HepG2 (cell line): ENCODE results near the gene PIP5KL1. TPM values are rescaled to one million over a fixed set of nuclear protein-coding genes. Genes with fewer than 3 reads are reported as not detected.

Source experiments
- ATF5 ChIP-seq: sonication (generic); formaldehyde crosslinking; IDR thresholded peaks from 2 replicates; pipeline ENCODE4 v1.4.0; 2020; ENCODE audit warnings: mild to moderate bottlenecking, low read depth, missing genetic modification reagents
- ISL2 ChIP-seq: sonication (generic); formaldehyde crosslinking; IDR thresholded peaks from 2 replicates; pipeline ENCODE4 v1.5.0; 2020; ENCODE audit warnings: missing genetic modification reagents
- MTF1 ChIP-seq: sonication (generic); formaldehyde crosslinking; IDR thresholded peaks from 2 replicates; pipeline ENCODE4 v1.5.0; 2020; ENCODE audit warnings: missing genetic modification reagents
- RAD51 ChIP-seq: fragments of 450-650 bp; IDR thresholded peaks from 2 replicates; pipeline ENCODE4 v1.6.1; 2016; ENCODE audit warnings: borderline replicate concordance
- SOX6 ChIP-seq, 2 experiments: fragments of 450-650 bp in 1 of 2; sonication (generic) in 1 of 2; formaldehyde crosslinking in 1 of 2; IDR thresholded peaks; 2 replicates each; pipeline versions ENCODE4 v1.4.0 to v1.6.1; 2017 to 2020; ENCODE audit warnings: antibody characterized with exemption in 1 of 2, mild to moderate bottlenecking in 1 of 2, missing genetic modification reagents in 1 of 2
- ZNF256 ChIP-seq: sonication (generic); formaldehyde crosslinking; conservative IDR thresholded peaks from 2 replicates; pipeline ENCODE4 v1.4.0; 2020; ENCODE audit warnings: missing genetic modification reagents
- ZNF407 ChIP-seq: sonication (generic); formaldehyde crosslinking; IDR thresholded peaks from one replicate; pipeline ENCODE4 v1.5.1; 2020; ENCODE audit warnings: mild to moderate bottlenecking, missing genetic modification reagents; ENCODE audit errors: not compliant biosample characterization
- ZNF574 ChIP-seq: sonication (generic); formaldehyde crosslinking; IDR thresholded peaks from 2 replicates; pipeline ENCODE4 v1.4.0; 2020; ENCODE audit warnings: missing genetic modification reagents
- ZNF781 ChIP-seq: sonication (generic); formaldehyde crosslinking; IDR thresholded peaks from 2 replicates; pipeline ENCODE4 v1.5.1; 2020; ENCODE audit warnings: borderline replicate concordance, mild to moderate bottlenecking, missing genetic modification reagents; ENCODE audit errors: not compliant biosample characterization
- polyA plus RNA-seq, 8 experiments: library from polyadenylated mRNA; depleted of rRNA in 3 of 8; stranded (reverse) in 7 of 8; unstranded in 1 of 8; fragments of >200 nt; fragmentation: Illumina TruSeq in 4 of 8; extraction: Trizol in 4 of 8; gene quantifications; 2 replicates each; pipeline versions ENCODE4 v1.2.1 to v1.2.3, GENCODE V29; 2011 to 2016; ENCODE audit warnings: low read depth in 4 of 8, missing spikeins in 1 of 8, mixed read lengths in 1 of 8; ENCODE audit not compliant: insufficient read depth in 1 of 8
- total RNA-seq, 5 experiments: library from RNA; depleted of rRNA; stranded (reverse); fragments of >200 nt; fragmentation: Illumina TruSeq; extraction: Trizol; gene quantifications; 2 replicates each; pipeline ENCODE4 v1.2.3, GENCODE V29; 2016; ENCODE audit warnings: low read depth in 1 of 5

PIP5KL1 gene
- total and polyA plus RNA-seq, 2 of the 13 experiments (the other 11 are each of a cell fraction or from before 2014, with no cell fraction given), result 0.20 to 0.49 TPM

- TF ChIP-seq ISL2 (CRISPR knock-in tag), result no peak
- no peak for TF ChIP-seq ZNF407 (CRISPR knock-in tag)
- peak; percentile 42; the same call in 1 of the 2 replicates for TF ChIP-seq ZNF574
- TF ChIP-seq MTF1, result no peak
- TF ChIP-seq RAD51, result no peak
- TF ChIP-seq SOX6 (IDR thresholded peaks at IDR 0.05), result no peak
- peak; percentile 74 for TF ChIP-seq SOX6 (CRISPR knock-in tag; IDR thresholded peaks at IDR 0.05)
- TF ChIP-seq ZNF781 (CRISPR knock-in tag), result no peak
- TF ChIP-seq ZNF256 (CRISPR knock-in tag), result no peak
- TF ChIP-seq ATF5 (CRISPR knock-in tag), result no peak
Observed at GRCh38 chr9:127955294-127956015, 24.9 kb upstream of the PIP5KL1 start (continued).
